HG03025 (cell line): Measurements from ENCODE around the gene CA10.
A peak's percentile ranks its signal among the peaks of the same experiment; 100 is the strongest.

Source experiments
- ATAC-seq: cut with Tn5 transposase; IDR thresholded peaks from one replicate; pipeline ENCODE4 v1.9.1; 2021; ENCODE audit warnings: mild to moderate bottlenecking, moderate library complexity; ENCODE audit not compliant: unreplicated experiment, low FRiP score

Gene CA10

GRCh38 chr17:51739245-51739886, 419.1 kb downstream of the CA10 start:
- ATAC-seq = no peak

DNA sequence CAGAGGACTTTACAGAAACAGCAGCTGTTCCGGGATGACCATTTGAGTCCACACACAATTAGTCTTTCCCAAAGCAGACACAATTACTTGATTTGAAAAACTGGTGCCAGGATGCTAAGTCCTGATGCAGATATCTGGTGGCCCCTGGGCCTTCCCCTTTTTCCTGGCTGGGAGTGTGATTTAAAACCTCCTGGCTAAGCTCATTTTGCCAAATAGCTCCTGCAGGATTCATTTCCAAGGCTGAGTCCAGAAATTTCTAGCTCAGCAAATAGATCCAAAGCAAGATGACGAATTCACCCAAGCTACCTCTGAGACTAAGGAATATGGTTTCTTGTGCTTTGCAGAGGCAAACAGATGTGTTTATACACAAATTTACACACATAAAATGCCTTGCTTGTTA, 422.2 kb downstream of the CA10 start:
- ATAC-seq = no peak

DNA sequence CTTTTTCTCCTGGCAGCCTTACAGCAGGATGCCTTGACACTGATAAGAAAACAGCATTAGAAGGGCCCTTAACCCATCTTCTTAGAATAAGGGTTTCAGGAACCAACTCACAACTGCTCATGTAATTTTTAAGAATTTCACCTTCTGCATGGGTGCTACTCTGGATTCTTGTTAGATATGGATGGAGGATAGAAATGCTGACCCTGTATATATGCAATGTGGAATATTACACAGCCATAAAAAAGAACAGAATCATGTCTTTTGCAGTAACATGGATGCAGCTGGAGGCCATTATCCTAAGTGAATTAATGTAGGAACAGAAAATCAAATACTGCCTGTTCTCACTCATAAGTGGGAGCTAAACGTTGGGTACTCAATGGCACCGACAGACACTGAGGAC, 423.5 kb downstream of the CA10 start:
- ATAC-seq = no peak

GRCh38 chr17:51734462-51734861, 424.1 kb downstream of the CA10 start:
- ATAC-seq = no peak

GRCh38 chr17:51733166-51733565, 425.3 kb downstream of the CA10 start:
- no peak for ATAC-seq

GRCh38 chr17:51731941-51732722, 426.4 kb downstream of the CA10 start:
- no peak for ATAC-seq

- ATAC-seq = no peak
Observed at GRCh38 chr17:51730303-51731050, 428.0 kb downstream of the CA10 start.

DNA sequence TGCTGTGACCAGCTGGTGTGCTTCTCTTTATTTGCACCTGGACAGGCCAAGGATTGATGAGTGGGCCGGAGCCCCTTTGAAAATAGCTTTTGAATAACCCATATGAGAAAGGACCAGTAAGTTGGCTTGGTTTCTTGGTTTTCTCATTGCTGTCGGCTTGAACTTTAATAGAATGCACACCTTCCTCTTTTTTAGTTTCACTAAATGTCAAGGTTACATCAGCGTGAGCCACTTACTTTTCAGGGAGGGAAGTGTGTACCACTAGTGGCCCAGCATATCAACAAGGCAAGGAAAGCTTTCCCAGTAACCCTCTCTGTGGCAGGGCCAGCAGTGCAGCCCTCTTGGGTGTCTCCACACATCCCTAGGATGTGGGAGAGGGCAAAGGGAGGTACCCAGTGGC, 433.3 kb downstream of the CA10 start:
- peak; percentile 76 for ATAC-seq

GRCh38 chr17:51724043-51724580, 434.4 kb downstream of the CA10 start:
- ATAC-seq = no peak

DNA sequence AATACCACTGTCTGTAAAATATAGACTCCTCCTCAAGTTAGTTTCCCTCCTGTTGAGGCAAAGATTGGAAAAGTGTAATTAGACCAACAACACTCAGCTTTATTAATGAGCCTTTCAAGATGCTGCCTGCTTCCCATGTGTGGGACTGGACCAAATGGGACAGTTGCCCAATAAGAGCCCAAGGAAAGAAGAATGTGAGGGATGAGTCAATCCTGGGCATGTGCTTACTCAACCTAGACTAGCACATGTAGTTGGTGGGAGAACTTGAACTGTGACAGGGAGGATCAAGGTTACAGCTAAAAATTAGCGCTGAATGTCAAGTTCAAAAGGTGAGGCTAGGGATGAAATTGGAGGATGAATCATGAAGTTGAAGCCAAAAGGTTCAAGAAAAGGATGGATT, 435.5 kb downstream of the CA10 start:
- no peak for ATAC-seq

- no peak for ATAC-seq
Observed at GRCh38 chr17:51721730-51722129, 436.8 kb downstream of the CA10 start.

GRCh38 chr17:51720439-51720838, 438.1 kb downstream of the CA10 start:
- no peak for ATAC-seq

DNA sequence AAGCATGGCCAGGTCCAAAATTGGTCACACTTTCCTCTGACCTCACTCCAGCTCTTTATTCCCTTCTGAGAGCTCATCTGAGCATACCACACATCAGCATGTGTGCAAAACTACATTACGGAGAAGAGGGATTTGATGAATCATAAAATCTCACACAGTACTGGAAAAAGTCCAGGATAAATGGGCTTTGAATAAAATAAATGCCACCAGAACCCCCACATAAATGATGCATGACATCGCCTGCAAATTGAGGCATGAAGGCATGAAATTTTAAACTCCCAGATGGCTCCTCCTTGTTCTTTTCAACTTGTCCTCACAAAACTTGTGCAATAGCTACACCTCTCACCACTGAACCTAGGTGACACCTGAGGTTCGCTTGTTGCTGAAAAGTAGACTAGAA, 439.5 kb downstream of the CA10 start:
- no peak for ATAC-seq

- no peak for ATAC-seq
Observed at GRCh38 chr17:51711581-51711980, 446.9 kb downstream of the CA10 start.

GRCh38 chr17:51710634-51710979, 447.9 kb downstream of the CA10 start:
- ATAC-seq = no peak

GRCh38 chr17:51709694-51710633, 448.6 kb downstream of the CA10 start:
- ATAC-seq = no peak

DNA sequence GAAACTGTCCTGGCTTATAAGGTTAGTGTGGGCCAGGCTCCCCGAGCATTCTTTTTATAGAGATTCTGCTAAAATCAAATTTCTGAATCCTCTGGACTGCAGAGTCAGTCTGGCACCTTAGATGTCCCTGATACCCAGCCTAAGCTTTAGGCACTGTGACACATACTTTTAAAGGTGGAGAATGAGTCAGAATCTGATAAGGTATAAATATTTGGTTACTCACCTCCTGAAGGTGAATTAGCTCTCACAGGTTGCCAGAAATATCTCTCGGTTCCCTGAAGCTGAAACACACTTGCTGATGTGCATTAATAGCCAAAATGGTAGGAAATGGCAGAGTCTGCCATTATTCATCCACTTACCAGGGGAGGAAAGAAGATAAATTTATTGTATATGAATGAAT, 451.3 kb downstream of the CA10 start:
- ATAC-seq = no peak

DNA sequence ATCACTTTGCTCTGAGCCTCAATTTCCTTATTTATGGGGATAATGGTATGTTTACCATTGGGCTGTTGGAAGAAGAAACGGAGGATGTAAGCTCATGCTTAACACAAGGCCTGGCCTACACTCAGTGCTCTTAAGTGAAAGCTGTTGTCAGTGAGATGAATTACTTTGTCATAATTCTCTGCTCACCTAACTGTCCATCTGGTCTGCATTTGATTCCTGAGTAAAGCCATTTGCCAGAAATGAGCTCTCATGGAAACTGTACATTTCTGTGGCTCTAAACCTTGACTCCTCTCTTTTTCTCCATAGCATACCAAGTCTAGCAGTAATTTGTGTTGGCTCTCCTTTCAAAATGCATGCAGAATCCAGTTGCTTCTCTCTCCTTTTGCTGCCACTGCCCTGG, 452.4 kb downstream of the CA10 start:
- ATAC-seq = no peak

- no peak for ATAC-seq
Observed at GRCh38 chr17:51703361-51704341, 454.9 kb downstream of the CA10 start.
